Measurements from ENCODE around the gene CENPC.

DNA sequence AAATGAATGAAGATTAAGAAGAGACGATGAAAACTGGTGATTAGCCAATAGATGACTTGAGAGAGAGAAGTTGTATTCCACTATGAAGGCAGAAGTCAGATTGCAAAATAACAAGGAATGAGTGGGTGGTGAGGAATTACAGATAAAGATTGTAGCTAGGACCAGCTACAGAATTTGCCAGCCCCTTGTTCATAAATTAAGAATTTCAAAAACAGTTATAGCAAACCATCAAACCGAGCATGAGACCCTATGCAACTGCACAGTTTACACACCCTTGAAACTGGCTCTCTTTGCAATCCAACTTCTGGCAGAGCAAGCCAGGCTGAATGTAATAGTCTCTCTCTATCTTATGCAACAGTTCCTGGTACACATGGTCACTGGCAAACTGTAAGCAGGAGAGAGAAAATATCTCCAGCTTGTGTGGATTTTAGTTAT is 48.5 kb upstream of the CENPC start:
- TF ChIP-seq, protein P1, sequence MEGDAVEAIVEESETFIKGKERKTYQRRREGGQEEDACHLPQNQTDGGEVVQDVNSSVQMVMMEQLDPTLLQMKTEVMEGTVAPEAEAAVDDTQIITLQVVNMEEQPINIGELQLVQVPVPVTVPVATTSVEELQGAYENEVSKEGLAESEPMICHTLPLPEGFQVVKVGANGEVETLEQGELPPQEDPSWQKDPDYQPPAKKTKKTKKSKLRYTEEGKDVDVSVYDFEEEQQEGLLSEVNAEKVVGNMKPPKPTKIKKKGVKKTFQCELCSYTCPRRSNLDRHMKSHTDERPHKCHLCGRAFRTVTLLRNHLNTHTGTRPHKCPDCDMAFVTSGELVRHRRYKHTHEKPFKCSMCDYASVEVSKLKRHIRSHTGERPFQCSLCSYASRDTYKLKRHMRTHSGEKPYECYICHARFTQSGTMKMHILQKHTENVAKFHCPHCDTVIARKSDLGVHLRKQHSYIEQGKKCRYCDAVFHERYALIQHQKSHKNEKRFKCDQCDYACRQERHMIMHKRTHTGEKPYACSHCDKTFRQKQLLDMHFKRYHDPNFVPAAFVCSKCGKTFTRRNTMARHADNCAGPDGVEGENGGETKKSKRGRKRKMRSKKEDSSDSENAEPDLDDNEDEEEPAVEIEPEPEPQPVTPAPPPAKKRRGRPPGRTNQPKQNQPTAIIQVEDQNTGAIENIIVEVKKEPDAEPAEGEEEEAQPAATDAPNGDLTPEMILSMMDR (IDR thresholded peaks at IDR 0.05) = no peak
- TF ChIP-seq EP300 (IDR thresholded peaks at IDR 0.05) = no peak

All from upper lobe of left lung (tissue), 4 donors.